GM10266 (cell line): Measurements from ENCODE around the gene SPEF2.

Experiments
- DNase-seq: peaks from one replicate; pipeline ENCODE4 v3.0.0; 2012; ENCODE audit errors: extremely low spot score
- CTCF ChIP-seq: IDR thresholded peaks from 2 replicates; pipeline ENCODE4 v1.5.1; 2012; ENCODE audit warnings: mild to moderate bottlenecking, low read depth; ENCODE audit not compliant: control insufficient read depth, insufficient read depth; ENCODE audit errors: missing control alignments

Gene SPEF2

GRCh38 chr5:35788724-35789123, 171.1 kb downstream of the SPEF2 start:
- no peak for DNase-seq
- no peak for TF ChIP-seq CTCF

GRCh38 chr5:35789732-35790456, 172.2 kb downstream of the SPEF2 start:
- DNase-seq = no peak
- no peak for TF ChIP-seq CTCF

GRCh38 chr5:35790457-35790822, 172.8 kb downstream of the SPEF2 start:
- no peak for TF ChIP-seq CTCF
- DNase-seq = no peak

GRCh38 chr5:35794328-35794619, 176.6 kb downstream of the SPEF2 start:
- TF ChIP-seq CTCF = no peak
- no peak for DNase-seq

GRCh38 chr5:35794684-35795375, 177.2 kb downstream of the SPEF2 start:
- no peak for DNase-seq
- no peak for TF ChIP-seq CTCF

GRCh38 chr5:35799181-35799580, 181.5 kb downstream of the SPEF2 start:
- no peak for TF ChIP-seq CTCF
- DNase-seq = no peak

- no peak for TF ChIP-seq CTCF
- no peak for DNase-seq
Observed at GRCh38 chr5:35799753-35800152, 182.1 kb downstream of the SPEF2 start.
